Effector CD4-positive, alpha-beta T cell (primary cell): ENCODE data around the gene HSPG2.
"Not testable (repeated sequence)": the region's sequence is repeated elsewhere in the genome, so short reads cannot be mapped to it uniquely, and the experiment has no call there.

Experiments used
- DNase-seq: peaks from one replicate; pipeline ENCODE4 v3.0.0-alpha.2; 2020

The HSPG2 gene

DNA sequence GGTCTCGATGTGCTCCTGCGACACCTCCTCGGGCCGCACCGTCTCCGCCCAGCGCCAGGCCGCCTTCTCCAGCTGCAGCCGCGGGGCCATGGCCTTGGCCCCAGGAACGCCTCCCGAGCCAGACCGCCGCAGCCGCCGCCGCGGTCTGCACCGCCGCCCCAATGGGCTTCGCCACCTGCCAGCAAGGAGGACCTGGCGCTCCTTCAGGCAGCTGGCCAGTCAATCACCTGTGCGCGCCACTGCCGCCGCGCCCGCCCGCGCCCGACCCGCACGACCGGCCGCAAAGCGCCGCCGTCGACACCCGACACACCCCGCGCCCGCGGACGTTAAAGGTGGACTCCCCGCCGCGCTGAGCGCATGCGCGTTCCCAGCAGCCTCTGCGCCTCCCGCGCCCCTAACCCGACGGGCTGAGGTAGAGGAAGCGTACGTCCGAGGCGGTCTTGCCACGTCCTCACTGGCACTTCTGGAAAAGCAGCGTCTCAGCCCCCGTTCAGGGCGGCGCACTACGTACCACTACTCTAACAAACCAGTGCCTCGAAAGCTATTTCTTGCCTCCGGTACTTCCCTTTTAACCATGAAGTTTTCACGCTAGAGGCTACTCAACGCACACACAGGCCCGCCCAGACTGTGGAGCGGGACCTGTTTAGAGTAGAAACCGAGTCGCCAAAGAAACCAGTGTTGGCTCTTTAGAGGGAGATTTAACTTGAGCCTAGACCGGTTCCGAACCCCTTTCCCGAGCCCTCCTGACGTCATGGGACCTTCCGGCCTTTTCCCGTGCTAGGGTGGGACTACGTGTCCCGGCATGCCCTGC is 154.0 kb downstream of the HSPG2 start, which contains the start of gene USP48:
Gene USP48 (minus strand): TSS at position 282 of the 811 bp plus-strand sequence. CDS start 192 bp downstream, at position 90.
- peak; percentile 94 for DNase-seq

DNA sequence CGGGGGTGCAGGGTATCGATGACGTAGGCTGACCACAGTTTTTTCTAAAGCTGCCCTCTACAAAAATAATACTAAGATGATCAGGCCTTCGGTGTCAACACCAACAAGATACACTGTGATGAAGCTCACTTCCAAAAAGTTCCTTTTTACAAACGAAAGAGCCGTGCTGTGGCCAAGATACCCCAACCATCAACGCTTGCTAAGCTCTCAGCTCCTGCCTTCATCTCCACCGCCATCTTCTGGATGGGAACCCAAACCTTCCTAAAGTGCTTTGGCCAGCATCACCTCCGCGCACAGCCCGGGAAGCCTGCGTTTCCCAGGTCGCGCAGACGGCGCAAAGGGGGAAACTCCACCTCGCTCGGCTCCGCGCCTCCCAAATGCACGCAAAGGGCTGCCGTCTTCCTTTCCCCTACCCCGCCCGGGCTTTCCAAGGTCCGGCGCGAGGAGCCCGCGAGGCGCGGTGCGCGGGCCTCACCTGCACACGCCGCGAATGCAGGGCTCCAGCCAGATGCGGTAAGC is 154.7 kb downstream of the HSPG2 start:
- DNase-seq: peak; percentile 44

DNA sequence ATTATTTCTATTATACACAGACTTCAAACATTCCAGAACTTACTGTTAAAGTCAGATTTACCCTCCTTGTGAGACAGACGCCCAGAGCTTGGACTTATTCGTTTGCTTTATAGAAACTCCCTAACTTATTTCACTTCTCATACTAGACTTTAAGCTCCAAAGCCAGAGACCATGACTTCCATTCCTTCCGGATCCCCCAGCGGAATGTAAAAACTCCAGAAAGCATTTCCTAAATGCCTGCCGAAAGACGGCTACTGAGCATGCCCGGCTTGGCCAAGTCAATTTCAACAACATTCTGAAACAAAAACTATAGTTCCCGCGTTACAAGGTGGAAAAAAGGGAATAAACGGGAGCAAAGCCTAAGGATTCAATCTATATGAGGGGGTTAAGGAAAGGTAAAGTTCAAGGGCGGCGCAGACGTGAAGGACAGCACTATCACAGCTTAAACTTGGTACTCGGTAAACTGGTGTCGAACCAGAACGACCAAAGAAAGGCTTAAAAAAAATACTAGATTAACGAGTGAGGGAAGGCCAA is 155.2 kb downstream of the HSPG2 start:
- no peak for DNase-seq

DNA sequence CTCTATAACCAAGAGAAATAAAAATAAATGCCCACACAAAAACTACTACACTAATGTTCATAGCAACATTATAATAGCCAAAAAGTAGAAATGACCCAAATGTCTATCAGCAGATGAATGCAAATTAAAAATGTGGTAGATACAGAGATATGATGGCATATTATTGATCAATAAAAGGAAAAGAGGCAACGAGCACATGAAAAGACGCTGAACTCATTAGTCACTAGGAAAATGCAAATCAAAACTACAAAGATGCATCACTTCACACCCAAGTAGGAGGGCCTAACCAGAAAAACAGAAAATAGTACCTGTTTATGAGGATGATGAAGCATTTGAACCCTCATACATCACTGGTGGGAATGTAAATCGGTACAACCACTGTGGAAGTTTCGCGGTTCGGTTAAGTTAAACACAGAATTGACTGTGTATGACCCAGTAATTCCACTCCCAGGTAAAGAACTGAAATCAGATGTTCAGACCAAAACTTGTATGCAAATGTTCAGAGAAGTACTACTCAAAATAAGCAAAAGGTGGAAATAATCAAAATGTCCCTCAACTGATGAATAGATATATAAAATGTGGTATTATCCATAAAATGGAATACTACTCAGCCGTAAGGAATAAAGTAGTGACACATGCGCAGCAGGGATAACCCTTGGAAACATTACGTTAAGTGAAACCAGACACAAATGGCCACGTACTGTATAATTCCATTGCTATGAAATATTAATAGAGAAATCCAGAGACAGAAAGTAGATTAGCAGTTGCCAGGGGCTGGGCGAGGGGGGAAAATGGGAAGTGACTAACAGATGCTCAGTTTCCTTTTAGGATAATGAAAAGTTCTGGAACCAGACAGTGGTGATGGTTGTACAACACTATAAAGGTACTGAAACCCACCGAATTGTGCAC is 157.2 kb downstream of the HSPG2 start:
- peak; percentile 16 for DNase-seq

DNA sequence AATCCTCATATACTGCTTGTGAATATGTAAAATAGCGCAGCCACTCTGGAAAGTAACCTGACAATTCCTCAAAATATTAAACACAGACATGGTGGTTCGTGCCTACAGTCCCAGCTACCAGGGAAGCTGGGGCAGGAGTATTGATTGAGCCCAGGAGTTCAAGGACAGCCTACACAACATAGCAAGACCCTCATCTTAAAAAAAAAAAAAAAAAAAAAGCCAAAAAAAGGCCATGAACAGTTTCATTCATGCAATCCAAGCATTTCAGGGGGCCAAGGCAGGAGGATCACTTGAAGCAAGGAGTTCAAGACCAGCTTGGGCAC is 158.7 kb downstream of the HSPG2 start:
- DNase-seq: no peak

DNA sequence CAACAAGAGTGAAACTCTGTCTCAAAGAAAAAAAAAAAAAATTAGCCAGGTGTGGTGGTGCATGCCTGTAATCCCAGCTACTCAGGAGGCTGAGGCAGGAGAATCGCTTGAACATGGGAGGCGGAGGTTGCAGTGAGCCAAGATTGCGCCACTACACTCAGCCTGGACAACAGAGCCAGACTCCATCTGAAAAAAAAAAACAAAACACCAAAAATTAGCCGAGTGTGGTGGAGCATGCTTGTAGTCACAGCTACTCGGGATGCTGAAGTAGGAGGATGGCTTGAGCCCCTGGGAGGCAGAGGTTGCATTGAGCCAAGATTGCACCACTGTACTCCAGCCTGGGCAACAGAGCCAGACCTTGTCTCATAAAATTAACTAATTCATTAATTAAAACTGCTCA is 160.2 kb downstream of the HSPG2 start:
- DNase-seq: not testable (repeated sequence)

DNA sequence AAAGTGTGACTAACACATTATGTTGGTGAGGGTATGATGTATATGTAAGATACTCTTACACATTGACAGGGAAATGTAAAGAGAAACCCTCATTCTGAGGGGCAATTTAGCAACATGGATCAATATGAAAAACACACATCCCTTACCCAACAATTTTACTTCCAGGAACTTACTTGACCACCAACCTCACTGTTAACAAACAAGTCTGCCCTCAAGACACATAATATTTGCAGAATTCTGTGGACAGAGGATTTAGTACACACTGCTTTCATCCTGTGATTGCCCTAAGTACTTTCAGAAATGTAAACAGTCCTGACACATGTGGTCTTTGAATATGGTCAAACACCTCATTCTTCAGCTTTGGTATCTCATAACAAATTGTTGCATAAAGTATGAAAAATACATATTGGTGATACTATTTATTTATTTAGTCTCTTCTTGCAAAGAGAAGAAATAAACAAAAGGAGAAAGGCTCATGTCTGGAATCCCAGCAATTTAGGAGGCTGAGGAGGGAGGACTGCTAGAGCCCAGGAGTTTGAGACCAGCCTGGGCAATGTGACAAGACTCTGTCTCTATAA is 161.0 kb downstream of the HSPG2 start:
- no peak for DNase-seq

DNA sequence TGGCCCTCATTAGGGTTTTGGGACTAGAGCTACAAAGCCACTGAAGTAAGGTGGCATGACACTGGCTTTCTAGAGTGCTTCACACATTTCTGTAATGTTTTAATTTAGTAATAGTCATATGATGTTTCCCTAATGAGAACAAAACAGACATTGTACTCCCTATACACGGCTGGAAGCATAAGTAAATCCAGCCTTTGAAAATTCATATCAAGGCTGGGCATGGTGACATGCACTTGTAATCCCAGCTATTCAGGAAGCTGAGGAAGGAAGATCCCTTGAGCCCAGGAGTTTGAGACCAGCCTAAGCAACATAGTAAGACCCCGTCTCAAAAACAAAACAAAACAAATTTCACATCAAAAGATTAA is 161.6 kb downstream of the HSPG2 start:
- DNase-seq: no peak

DNA sequence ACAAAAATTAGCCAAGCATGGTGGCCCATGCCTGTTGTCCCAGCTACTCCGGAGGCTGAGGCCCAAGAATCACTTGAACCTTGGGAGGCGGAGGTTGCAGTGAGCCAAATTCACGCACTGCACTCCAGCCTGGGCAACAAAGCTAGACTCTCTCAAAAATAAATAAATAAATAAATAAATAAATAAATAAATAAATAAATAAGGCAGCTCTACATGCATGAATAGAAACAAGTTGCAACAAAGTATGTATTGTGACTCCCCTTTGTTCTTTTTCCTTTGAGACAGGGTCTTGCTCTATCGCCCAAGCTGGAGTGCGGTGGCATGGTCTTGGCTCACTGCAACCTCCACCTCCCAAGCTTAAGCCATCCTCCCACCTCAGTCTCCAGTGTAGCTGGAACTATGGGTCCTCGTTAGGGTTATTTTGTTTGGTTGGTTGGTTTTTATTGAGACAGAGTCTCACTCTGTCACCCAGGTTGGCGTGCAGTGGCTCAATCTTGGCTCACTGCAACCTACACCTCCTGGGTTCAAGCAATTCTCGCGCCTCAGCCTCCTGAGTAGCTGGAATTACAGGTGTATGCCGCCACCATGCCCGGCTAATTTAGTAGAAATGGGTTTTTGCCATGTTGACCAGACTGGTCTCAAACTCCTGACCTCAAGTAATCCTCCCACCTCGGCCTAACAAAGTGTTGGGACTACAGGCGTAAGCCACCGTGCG is 162.1 kb downstream of the HSPG2 start:
- no peak for DNase-seq

DNA sequence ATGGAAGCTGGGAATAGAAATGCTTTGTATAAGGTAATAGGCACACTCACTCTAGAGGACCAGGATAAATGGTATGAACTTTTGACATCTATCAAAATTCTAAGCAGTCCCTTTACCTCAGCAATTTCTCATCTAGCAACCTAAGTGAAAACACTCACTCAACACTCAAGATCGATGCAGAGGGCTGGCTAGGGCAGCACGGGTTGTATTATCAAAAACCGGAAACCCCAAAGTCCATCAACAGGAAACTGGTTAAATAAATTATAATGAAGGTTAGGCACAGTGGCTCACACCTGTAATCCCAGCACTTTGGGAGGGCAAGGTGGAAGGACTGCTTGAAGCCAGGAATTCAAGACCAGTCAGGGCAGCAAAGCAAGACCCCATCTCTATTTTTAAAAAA is 163.5 kb downstream of the HSPG2 start:
- DNase-seq: no peak
